T-helper 9 cell (primary cell): ENCODE results near the gene FAM222A.

ENCODE experiments used
- DNase-seq: peaks from one replicate; pipeline ENCODE4 v3.0.0-alpha.2; 2020

FAM222A gene

DNA sequence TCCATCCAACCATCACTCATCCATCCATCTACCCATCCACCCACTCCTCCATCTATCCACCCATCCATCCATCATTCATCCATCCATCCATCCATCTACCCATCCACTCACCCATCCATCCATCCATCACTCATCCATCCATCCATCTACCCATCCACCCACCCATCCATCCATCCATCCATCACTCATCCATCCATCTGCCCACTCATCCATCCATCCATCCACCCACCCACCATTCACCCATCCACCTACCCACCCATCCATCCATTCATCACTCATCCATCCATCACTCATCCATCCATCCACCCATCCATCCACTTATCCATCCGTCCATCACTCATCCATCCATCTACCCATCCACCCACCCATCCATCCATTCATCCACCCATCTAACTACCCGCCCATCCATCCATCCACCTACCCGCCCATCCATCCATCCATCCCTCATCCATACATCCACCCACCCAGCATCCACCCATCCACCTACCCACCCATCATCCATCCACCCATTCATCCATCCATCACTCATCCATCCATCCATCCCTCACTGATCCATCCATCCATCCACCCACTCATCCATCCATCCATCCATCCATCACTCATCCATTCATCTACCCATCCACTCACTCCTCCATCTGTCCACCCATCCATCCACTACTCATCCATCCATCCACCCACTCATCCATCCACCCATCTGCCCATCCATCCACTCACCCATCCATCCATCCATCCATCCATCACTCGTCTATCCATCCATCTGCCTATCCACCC, 95.4 kb downstream of the FAM222A start:
- no peak for DNase-seq

DNA sequence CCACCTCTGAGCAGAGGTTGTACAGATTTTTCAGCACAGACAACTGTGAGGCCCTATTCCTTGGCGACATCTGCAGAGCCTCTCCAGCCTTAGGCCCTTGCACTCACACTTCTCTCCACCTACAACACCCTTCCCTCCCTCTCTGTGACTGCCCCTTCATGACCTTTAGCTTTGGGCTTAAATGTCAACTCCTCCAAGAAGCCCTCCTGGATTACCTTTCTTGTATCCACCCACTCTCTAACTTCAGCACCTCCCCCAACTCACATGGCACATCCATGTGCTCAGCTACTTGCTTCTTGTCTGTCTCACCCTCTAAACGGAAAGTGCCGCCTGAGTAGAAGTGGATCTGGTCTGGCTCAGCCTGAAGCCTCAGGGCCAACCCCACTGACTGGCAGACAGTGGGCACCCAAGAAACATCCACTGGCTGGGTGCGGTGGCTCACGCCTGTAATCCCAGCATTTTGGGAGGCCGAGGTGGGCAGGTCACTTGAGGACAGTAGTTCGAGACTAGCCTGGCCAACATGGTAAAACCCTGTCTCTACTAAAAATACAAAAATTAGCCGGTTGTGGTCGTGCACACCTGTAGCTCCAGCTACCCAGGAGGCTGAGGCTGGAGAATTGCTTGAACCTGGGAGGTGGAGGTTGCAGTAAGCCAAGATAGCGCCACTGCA, 97.5 kb downstream of the FAM222A start:
- DNase-seq: no peak

DNA sequence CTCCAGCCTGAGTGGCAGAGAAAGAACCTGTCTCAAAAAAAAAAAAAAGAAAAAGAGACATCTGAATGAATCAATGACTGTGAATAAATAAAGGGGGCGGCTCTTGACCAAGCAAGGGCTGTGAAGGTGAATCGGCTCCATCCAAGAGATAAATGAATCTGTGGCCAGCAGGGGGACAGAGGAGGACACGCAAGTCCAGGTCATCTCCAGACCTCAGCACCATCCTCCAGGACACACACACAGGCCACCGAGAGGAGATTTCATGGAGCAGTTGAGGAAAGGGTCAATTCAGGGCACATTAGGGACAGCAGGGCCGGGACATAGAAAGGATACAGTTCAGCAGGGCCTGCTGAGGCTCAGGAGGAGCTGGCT, 98.0 kb downstream of the FAM222A start:
- DNase-seq: no peak

DNA sequence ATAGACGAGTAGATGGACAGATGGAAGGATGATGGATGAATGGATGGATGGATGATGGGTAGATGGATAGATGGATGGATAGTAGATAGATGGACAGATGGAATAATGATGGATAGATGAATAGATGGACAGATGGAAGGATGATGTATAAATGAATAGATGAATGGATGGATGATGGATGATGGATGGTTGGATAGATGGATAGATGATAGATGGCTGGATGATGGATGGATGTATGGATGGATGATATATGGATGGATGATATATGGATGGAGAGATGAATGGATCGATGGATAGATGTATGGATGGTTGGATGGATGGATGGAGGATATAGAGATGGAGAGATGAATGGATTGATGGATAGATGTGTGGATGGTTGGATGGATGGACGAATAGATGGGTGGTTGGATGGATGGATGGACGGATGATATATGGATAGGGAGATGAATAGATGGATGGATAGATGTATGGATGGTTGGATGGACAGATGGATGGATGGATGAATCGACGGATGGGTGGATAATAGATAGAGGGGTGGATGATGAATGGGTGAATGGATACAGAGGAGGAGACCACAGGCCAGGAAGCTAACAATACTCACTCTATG, 100.3 kb downstream of the FAM222A start:
- DNase-seq: no peak

DNA sequence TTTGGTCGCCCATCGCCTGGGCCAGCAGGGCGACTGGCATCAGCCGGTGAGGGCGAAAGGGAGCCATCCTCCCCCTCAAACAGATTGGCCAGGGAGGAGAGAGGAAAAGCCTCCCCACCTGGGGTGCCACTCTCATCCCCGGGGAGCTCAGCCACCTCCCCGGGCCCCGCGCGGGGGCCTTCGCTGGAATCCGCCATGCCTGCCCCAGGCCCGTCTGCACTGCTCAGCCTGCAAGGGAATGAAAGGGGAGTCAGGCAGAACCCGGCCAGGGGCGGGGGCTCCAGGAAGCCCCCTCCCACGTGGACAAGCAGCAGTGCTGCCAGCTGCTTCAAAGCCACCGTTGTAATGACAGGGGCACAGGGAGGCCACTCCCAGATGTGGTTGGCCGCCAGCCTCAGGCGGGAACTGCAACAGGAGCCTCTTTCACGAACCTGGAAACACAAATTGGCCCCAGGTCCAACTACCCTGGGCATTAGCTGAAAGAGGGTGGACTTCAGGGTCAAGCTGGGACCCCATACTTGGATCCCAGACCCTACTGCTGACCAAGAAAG, 101.0 kb downstream of the FAM222A start:
- DNase-seq: no peak

DNA sequence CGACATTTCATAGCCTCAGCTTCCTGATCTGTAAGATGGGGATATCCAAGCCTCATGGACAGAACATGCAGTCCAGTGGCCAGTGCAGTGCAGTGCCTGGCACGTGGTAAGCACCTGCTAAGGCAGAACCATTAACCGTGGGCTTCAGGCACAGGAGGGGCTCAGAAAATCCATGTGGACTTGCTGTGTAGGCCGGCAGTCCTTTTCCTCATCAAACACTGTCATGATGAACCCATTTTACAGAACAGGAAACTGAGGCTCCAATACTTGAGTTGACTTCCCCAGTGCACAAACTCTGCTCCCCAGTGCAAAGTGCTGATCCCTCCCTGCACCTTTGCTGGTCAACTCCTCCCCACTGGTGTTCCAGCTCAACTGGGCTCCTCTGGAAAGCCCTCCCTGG, 101.6 kb downstream of the FAM222A start:
- no peak for DNase-seq

DNA sequence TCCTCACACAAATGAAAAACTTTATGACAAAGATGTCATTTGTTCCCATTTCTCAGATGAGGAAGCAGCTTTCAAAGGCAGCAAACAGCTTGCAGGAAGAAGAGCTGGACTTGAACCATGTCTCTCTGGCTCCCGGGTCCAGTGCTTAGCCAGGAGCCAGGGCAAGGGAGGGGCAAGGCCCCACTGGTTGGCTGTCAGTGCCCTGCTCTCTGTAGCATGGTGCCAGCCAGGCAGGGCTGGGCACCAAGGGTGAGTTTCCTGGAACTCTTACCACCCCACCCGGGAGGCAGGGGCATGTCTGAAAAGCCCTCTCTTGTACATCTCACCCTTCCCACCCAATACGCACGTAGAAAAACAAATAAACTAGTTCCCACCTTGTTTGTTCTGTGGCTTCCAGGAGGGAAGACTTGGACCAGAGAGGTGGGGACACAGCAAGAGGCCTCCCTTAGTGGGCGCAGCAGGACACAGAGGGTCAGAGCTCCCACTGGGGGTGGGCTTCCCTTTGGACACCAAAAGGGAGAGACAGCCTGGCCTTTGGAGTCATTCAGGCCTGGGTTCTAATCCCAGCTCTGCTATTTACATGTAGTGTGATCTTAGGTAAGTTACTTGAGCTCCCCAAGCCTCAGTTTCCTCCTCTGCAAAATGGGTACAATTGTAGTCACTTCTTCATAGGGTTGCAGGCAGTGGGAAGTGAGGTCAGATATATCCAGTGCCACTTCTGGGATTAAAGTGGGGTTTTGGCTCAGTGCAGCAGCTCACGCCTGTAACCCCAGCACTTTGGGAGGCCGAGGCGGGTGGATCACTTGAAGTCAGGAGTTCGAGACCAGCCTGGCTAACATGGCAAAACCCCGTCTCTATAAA, 102.4 kb downstream of the FAM222A start:
- no peak for DNase-seq

DNA sequence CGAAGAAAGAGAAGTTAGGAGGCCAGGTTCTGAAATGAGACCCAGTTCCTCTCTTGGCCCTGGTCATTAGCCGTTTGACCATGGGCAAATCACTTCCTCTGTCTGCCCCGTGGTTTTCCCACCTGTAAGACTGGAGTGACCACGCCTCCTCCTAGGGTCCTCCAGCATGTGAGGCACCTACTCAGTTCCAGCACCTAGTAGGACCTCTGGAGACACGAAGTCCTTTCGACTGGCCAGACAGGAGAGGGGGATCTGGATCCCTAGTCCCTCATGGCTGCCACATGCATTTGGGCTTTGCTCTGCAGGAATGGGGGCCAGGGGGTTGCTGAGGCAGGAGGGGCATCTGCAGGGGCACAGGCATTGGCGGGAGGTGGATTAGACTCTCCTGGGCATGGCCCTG, 103.2 kb downstream of the FAM222A start:
- DNase-seq: no peak

DNA sequence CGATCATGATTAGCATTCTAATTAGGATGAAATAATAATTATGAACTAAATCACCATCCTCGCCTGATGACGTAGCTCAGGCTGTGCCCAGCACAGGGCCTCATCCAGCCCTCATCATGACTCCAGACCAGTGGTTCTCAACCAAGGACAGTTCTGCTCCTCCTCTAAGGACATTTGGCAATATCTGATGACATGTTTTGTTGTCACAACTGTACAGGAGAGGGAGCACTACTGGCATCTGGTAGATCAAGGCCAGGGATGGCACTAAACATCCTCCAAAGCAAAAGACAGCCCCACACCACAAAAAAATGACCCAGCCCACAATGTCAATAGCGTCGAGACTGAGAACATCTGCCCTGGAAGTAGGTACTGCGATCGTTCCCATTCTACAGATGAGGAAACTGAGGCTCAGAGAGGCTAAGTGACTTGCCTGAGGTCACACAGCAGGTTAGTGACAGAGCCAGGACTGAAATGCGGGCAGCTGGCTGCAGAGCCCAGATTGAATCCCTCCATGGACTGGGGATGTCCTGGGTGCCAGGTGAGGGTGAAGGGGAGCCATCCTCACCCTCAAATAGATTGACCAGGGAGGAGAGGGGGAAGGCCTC, 104.1 kb downstream of the FAM222A start:
- DNase-seq: no peak

DNA sequence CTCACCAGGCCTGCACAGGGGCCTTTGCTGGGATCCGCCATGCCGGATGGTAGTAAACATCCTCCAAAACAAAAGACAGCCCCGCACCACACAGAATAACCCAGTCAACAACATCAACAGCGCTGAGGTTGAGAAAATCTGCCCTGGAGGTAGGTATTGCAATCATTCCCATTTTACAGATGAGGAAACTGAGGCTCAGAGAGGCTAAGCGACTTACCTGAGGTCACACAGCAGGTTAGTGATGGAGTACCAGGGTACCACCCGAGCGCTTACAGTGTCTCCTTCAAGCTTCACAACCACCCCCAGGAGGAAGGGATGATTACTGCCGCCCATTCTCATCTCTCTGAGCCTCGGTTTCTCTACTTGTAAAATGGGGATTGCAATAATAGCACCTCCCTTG, 104.6 kb downstream of the FAM222A start:
- DNase-seq: no peak

DNA sequence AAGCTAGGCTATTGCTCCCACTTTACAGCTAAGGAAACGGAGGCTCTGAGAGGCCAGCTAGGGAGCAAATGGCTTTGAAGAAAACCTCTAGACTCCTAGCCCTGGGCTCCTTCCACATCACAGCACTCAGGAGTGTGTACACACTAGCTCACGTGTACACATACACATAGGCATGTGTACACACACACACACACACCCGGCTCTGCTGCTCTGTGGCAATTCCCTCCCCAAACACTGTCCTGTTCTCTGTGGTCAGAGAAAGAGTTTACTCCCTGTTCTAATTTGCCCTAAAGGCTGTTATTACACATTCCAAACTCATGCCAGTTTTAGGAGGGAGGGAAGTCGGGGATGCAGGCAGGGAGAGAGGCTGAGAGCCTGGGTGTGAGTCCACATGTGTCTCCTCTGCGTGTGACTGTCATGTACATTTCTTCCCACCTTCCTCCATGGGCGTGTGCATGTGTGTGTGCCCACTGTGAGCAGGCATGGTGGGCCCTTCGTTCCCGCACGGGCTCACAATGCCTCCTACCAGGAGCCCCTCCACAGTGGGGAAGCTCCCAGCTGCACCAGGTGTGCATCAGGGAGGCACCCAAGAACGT, 105.4 kb downstream of the FAM222A start:
- no peak for DNase-seq
